Activated CD4-positive, alpha-beta memory T cell treated with anti-CD3 and anti-CD28 coated beads for 36 hours (primary cell): ENCODE measurements around the gene ZNF486. TPM values are rescaled to one million over a fixed set of nuclear protein-coding genes. Genes with fewer than 3 reads are reported as not detected.
"Not testable (repeated sequence)": the region's sequence is repeated elsewhere in the genome, so short reads cannot be mapped to it uniquely, and the experiment has no call there.

Experiments used
- CTCF ChIA-PET: fragments of 350-600 bp; sonication (Branson Sonifier 250); formaldehyde crosslinking; loops from one replicate; lab custom pipeline; 2021; ENCODE audit warnings: antibody characterized with exemption, inconsistent platforms; lab: Charles Lee
- POLR2A ChIA-PET: fragments of 350-600 bp; sonication (Branson Sonifier 250); formaldehyde crosslinking; loops from one replicate; lab custom pipeline; 2021; ENCODE audit warnings: antibody characterized with exemption; lab: Charles Lee
- DNase-seq: peaks from one replicate; pipeline ENCODE4 v3.0.0-alpha.2; 2020
- H3K27ac Mint-ChIP-seq: one replicate; pipeline ENCODE4 v1.8.0; 2021; ENCODE audit warnings: mixed read lengths
- H3K27me3 Mint-ChIP-seq: one replicate; pipeline ENCODE4 v1.8.0; 2021; ENCODE audit warnings: mixed read lengths
- H3K36me3 Mint-ChIP-seq: one replicate; pipeline ENCODE4 v1.8.0; 2021; ENCODE audit warnings: mixed read lengths
- H3K4me1 Mint-ChIP-seq: one replicate; pipeline ENCODE4 v1.8.0; 2021; ENCODE audit warnings: low read depth, mixed read lengths
- H3K4me3 Mint-ChIP-seq: one replicate; pipeline ENCODE4 v1.8.0; 2021; ENCODE audit warnings: mild to moderate bottlenecking, mixed read lengths
- H3K9me3 Mint-ChIP-seq: one replicate; pipeline ENCODE4 v1.8.0; 2021; ENCODE audit warnings: mixed read lengths
- intact Hi-C: fragments of 100-400 bp; cut with micrococcal nuclease; formaldehyde crosslinking; loops from one replicate; pipeline ENCODE4 v1.15.1; 2023
- total RNA-seq, 2 experiments: library from RNA; stranded (reverse); gene quantifications; one replicate each; pipeline ENCODE4 v1.2.3, GENCODE V29; 2021

The ZNF486 gene
- total RNA-seq, 2 experiments from 2014 or later: 12.5 to 12.9 TPM

DNA sequence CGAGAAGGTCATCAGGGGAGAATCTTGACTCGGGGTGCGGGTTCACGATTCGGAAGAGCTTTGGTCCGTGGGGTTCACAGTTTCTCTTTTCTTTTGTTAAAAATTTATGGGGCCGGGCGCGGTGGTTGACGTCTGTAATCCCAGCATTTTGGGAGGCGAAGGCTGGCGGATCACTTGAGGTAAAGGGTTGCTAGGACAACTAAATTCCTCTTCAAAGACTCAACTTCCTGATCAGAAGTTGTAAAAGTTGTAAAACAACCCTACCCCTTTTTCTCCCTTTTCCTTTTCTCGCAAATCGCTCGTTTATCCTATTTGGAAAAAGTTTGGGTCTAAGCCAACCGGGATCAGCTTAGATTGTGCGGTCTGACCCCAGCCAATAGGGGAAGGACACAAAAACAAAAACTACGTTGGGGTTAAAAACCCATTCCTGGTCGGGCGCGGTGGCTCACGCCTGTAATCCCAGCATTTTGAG, 673 bp downstream of the ZNF486 start:
- ChIA-PET CTCF (interaction anchor here (2.5 kb wide), 1 partner anchor 170 kb away, joined by 11 read pairs; no protein-coding TSS in a partner anchor), POLR2A (interaction anchor here (0.9 to 2.0 kb wide), 7 partner anchors 9 to 398 kb away, joined by 3 to 12 read pairs (median 6); partner anchors contain the start of genes ZNF682, ZNF737 and ZNF90)
- peaks cover 33% of the 10 kb centered on the region for H3K36me3 Mint-ChIP-seq

DNA sequence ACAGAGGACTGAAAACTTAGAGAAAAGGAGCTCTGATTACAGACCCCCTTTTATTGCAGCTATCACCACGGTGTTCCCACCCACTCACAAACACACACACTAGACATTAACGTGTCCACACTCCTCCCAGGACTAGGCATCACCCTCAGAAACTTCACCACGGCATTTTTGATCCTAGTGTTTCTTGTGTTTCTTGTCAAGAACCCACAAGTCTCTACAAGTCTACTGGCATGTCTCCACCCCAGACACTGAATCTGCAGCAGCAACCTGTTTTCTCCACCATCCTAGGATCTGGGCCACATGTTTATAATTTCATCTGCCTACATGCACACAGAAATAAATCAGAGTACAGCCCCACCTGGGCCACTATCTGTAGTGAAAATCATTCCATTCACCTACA, 4.3 kb downstream of the ZNF486 start:
- H3K9me3 Mint-ChIP-seq: peaks cover 8% of the 10 kb centered on the region
- ChIA-PET CTCF (no interaction called here), POLR2A (no interaction called here)
- no peak for DNase-seq
- H3K36me3 Mint-ChIP-seq: peaks cover 48% of the 10 kb centered on the region
- H3K4me3 Mint-ChIP-seq: no peak overlapping the region
- intact Hi-C loops: no loop called here
- no peak overlapping the region for H3K27ac Mint-ChIP-seq
- H3K4me1 Mint-ChIP-seq: peaks cover 28% of the 10 kb centered on the region
- no peaks in the 10 kb centered on the region for H3K27me3 Mint-ChIP-seq

More for the DNA sequence above, 673 bp downstream of the ZNF486 start:
- Mint-ChIP-seq H3K4me1 (peaks cover 39% of the 10 kb centered on the region), H3K27me3 (no peaks in the 10 kb centered on the region), H3K9me3 (peaks cover 13% of the 10 kb centered on the region), H3K27ac (peak overlapping the region; percentile 92), H3K4me3 (peak overlapping the region; percentile 98)
- no peak for DNase-seq
- intact Hi-C loops: loop anchor here (1.0 to 5.0 kb wide), 5 partner anchors 70 to 1400 kb away; partner anchors contain the start of gene ZNF90

DNA sequence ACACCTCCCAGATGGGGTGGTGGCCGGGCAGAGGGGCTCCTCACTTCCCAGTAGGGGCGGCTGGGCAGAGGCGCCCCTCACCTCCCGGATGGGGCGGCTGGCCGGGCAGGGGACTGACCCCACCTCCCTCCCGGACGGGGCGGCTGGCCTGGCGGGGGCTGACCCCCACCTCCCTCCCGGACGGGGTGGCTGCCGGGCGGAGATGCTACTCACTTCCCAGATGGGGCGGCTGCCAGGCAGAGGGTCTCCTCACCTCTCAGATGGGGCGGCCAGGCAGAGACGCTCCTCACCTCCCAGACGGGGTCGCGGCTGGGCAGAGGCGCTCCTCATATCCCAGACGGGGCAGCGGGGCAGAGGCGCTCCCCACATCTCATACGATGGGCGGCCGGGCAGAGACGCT, 8.8 kb downstream of the ZNF486 start:
- CTCF ChIA-PET, intact Hi-C loops, H3K4me3 Mint-ChIP-seq, H3K27me3 Mint-ChIP-seq, H3K27ac Mint-ChIP-seq, DNase-seq, POLR2A ChIA-PET: not testable (repeated sequence)
- peaks cover 17% of the 10 kb centered on the region for H3K9me3 Mint-ChIP-seq
- H3K36me3 Mint-ChIP-seq: peaks cover 51% of the 10 kb centered on the region
- H3K4me1 Mint-ChIP-seq: peaks cover 11% of the 10 kb centered on the region

- H3K4me3 Mint-ChIP-seq, CTCF ChIA-PET, H3K27me3 Mint-ChIP-seq, POLR2A ChIA-PET, H3K4me1 Mint-ChIP-seq, H3K27ac Mint-ChIP-seq, intact Hi-C loops, DNase-seq: not testable (repeated sequence)
- H3K36me3 Mint-ChIP-seq: peaks cover 31% of the 10 kb centered on the region
- H3K9me3 Mint-ChIP-seq: peaks cover 11% of the 10 kb centered on the region
Observed at GRCh38 chr19:20179956-20180355, 12.9 kb downstream of the ZNF486 start.

DNA sequence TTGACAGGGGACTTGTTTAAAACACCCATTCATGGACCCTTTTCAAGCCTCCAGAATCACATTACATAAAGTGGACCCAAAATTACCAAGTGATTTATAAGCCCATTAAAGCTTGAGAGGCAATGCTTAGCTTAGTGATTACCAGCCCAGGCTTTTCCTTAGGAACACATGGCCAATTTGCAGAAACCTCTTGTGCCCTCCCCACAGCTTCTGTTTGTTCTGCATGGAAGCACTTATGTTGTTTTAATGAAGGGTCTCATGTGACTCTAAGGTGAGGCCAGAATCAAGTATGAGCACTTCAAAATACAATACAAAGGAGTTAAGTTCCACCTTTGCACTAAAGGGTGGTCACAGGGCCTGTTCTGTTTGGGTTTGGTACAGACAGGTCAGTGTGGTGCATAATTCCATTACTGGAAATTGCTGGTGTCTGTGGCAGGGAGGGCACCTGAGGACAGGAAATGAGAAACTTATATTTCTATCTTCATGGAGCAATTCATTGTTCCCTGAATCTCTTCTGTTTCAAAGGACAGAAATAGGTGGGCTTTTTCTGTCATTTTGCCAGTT, 15.3 kb downstream of the ZNF486 start:
- no peaks in the 10 kb centered on the region for H3K27me3 Mint-ChIP-seq
- CTCF ChIA-PET: interaction anchor here (1.0 kb wide), 1 partner anchor 184 kb away, joined by 3 read pairs; no protein-coding TSS in a partner anchor
- peaks cover 3% of the 10 kb centered on the region for H3K4me1 Mint-ChIP-seq
- DNase-seq: no peak
- peaks cover 30% of the 10 kb centered on the region for H3K36me3 Mint-ChIP-seq
- POLR2A ChIA-PET: no interaction called here
- H3K27ac Mint-ChIP-seq: no peak overlapping the region
- H3K9me3 Mint-ChIP-seq: peaks cover 4% of the 10 kb centered on the region
- no peak overlapping the region for H3K4me3 Mint-ChIP-seq
- intact Hi-C loops: no loop called here

DNA sequence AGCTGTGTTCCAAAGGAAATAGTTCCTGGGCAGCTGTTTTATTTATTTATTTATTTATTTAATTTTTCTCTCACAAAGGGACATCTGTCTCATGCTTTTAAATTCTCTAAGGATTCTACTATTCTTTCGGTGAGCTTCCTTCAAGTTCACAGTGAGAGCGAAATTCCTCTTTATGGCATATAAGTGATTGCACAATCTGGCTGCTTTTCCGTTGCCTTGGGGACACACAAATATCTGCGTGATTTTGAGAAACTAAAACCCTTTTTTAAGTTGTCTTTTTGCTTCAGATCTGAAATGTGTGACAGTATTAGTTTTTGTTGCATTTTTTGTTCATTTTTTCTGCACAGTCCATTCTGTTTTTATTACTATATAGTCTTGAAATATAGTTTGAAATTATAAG, 19.2 kb downstream of the ZNF486 start:
- DNase-seq: no peak
- Mint-ChIP-seq H3K27me3 (no peaks in the 10 kb centered on the region), H3K36me3 (peaks cover 49% of the 10 kb centered on the region), H3K27ac (no peak overlapping the region), H3K4me1 (no peaks in the 10 kb centered on the region), H3K4me3 (no peak overlapping the region), H3K9me3 (peaks cover 8% of the 10 kb centered on the region)
- intact Hi-C loops: no loop called here
- POLR2A ChIA-PET: no interaction called here
- CTCF ChIA-PET: no interaction called here

GRCh38 chr19:20197747-20198146, 30.7 kb downstream of the ZNF486 start:
- no peak overlapping the region for H3K27ac Mint-ChIP-seq
- peaks cover 52% of the 10 kb centered on the region for H3K9me3 Mint-ChIP-seq
- H3K4me1 Mint-ChIP-seq: no peaks in the 10 kb centered on the region
- no peak for DNase-seq
- no peak overlapping the region for H3K4me3 Mint-ChIP-seq
- H3K27me3 Mint-ChIP-seq: no peaks in the 10 kb centered on the region
- ChIA-PET POLR2A (no interaction called here), CTCF (interaction anchor here (0.6 kb wide), 1 partner anchor 144 kb away, joined by 4 read pairs; no protein-coding TSS in a partner anchor)
- intact Hi-C loops: no loop called here
- peaks cover 60% of the 10 kb centered on the region for H3K36me3 Mint-ChIP-seq

DNA sequence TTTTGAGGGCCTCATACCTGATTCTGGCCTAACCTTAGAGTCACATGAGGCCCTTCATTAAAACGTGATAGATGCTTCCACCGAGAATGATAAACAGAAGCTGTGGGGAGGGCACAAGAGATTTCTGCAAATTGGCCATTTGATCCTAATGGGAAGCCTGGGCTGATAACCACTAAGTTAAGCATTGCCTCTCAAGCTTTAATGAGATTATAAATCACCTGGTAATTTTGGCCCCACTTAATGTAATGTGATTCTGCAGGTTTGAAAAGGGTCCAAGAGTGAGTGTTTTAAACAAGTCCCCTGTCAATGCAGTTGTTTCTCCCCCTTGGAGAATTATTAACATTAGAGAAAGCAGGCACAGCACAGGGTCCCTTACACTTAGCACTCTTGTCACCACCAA, 42.0 kb downstream of the ZNF486 start:
- H3K9me3 Mint-ChIP-seq: peaks cover 29% of the 10 kb centered on the region
- peaks cover 18% of the 10 kb centered on the region for H3K36me3 Mint-ChIP-seq
- DNase-seq: no peak
- ChIA-PET CTCF (no interaction called here), POLR2A (no interaction called here)
- no peaks in the 10 kb centered on the region for H3K27me3 Mint-ChIP-seq
- H3K4me3 Mint-ChIP-seq: no peak overlapping the region
- H3K4me1 Mint-ChIP-seq: no peaks in the 10 kb centered on the region
- intact Hi-C loops: no loop called here
- no peak overlapping the region for H3K27ac Mint-ChIP-seq

GRCh38 chr19:20214366-20214765, 47.4 kb downstream of the ZNF486 start:
- DNase-seq, POLR2A ChIA-PET, H3K27ac Mint-ChIP-seq, H3K4me1 Mint-ChIP-seq, H3K27me3 Mint-ChIP-seq, CTCF ChIA-PET, H3K4me3 Mint-ChIP-seq, intact Hi-C loops: not testable (repeated sequence)
- Mint-ChIP-seq H3K9me3 (peaks cover 20% of the 10 kb centered on the region), H3K36me3 (peaks cover 30% of the 10 kb centered on the region)

- POLR2A ChIA-PET, DNase-seq, H3K4me1 Mint-ChIP-seq, H3K27me3 Mint-ChIP-seq, intact Hi-C loops, H3K27ac Mint-ChIP-seq, H3K4me3 Mint-ChIP-seq: not testable (repeated sequence)
- CTCF ChIA-PET: interaction anchor here (0.7 kb wide), 1 partner anchor 224 kb away, joined by 3 read pairs; no protein-coding TSS in a partner anchor
- H3K36me3 Mint-ChIP-seq: peaks cover 21% of the 10 kb centered on the region
- H3K9me3 Mint-ChIP-seq: peaks cover 26% of the 10 kb centered on the region
Observed at GRCh38 chr19:20221605-20222004, 54.6 kb downstream of the ZNF486 start.

- Mint-ChIP-seq H3K27me3 (no peaks in the 10 kb centered on the region), H3K27ac (no peak overlapping the region), H3K36me3 (peaks cover 63% of the 10 kb centered on the region), H3K4me3 (no peak overlapping the region), H3K9me3 (peaks cover 42% of the 10 kb centered on the region), H3K4me1 (peaks cover 4% of the 10 kb centered on the region)
- CTCF ChIA-PET: interaction anchor here (0.7 kb wide), 1 partner anchor 655 kb away, joined by 3 read pairs; no protein-coding TSS in a partner anchor
- POLR2A ChIA-PET: no interaction called here
- intact Hi-C loops: loop anchor here (10.0 kb wide), 1 partner anchor 792 kb away; the partner anchor contains the start of gene ZNF430
- DNase-seq: no peak
Observed at GRCh38 chr19:20233105-20233504, 66.1 kb downstream of the ZNF486 start.

DNA sequence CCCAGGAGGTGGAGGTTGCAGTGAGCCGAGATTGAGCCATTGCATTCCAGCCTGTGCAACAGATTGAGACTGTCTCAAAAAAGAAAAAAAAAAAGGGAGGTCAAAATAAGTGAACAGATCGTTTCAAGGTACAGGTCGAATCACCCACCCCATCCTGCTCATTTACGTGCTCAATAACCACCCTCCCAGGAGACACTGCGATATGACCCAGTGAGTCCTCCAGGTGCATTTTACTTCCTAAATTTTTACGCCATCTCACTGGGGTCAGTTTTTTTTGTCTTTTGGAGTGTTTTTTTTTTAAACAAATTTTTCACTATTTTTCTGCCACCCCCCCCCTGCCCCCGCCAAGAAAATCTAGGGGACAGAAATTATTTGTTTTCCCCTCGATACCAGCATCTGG, 68.1 kb downstream of the ZNF486 start:
- Mint-ChIP-seq H3K27me3 (no peaks in the 10 kb centered on the region), H3K4me1 (peaks cover 7% of the 10 kb centered on the region), H3K4me3 (no peak overlapping the region), H3K27ac (no peak overlapping the region), H3K9me3 (peaks cover 24% of the 10 kb centered on the region), H3K36me3 (peaks cover 47% of the 10 kb centered on the region)
- DNase-seq: no peak
- POLR2A ChIA-PET: no interaction called here
- CTCF ChIA-PET: no interaction called here
- intact Hi-C loops: loop anchor here (5.0 to 10.0 kb wide), 6 partner anchors 68 to 847 kb away; partner anchors contain the start of genes ZNF430, ZNF486, ZNF626 and ZNF682
